LNCAP (cell line): ENCODE data around the gene STK16.

Experiments
- CTCF ChIP-seq: fragments of 450-650 bp; IDR thresholded peaks from 2 replicates; pipeline ENCODE4 v1.5.1; 2017; ENCODE audit warnings: mild to moderate bottlenecking

STK16 gene

GRCh38 chr2:219252084-219252483 is 6.8 kb downstream of the STK16 start:
- TF ChIP-seq CTCF: no peak

GRCh38 chr2:219252570-219252899 is 7.3 kb downstream of the STK16 start:
- TF ChIP-seq CTCF: no peak

- TF ChIP-seq CTCF: no peak
Measured at GRCh38 chr2:219252900-219253752, 7.8 kb downstream of the STK16 start, which contains the start of gene TUBA4B. Gene TUBA4B, plus strand, starts transcription at chr2:219253243. Its CDS starts 165 bp downstream, at chr2:219253408.

- TF ChIP-seq CTCF: no peak
Measured at GRCh38 chr2:219253753-219254589, 8.7 kb downstream of the STK16 start, which contains the start of gene TUBA4A. Gene TUBA4A, minus strand, starts transcription at chr2:219253918. Its CDS starts 60 bp downstream, at chr2:219253858.

GRCh38 chr2:219254590-219255201 is 9.4 kb downstream of the STK16 start:
- TF ChIP-seq CTCF: no peak

- TF ChIP-seq CTCF: no peak
Measured at GRCh38 chr2:219261024-219261855, 16.0 kb downstream of the STK16 start.

- no peak for TF ChIP-seq CTCF
Measured at GRCh38 chr2:219266232-219266631, 21.0 kb downstream of the STK16 start.
